Upper lobe of right lung (tissue), 1 donor: Measurements from ENCODE around the gene TRMT2B. TPM values are rescaled to one million over a fixed set of nuclear protein-coding genes. Genes with fewer than 3 reads are reported as not detected.
"Not testable (repeated sequence)": the region's sequence is repeated elsewhere in the genome, so short reads cannot be mapped to it uniquely, and the experiment has no call there.

Source experiments
- ATAC-seq: fragments of 200-7000 bp; cut with Tn5 transposase; one replicate; pipeline ENCODE4 v1.9.1; 2020; ENCODE audit warnings: mild to moderate bottlenecking, moderate library complexity
- DNase-seq: peaks from one replicate; pipeline ENCODE4 v3.0.0-alpha.2; 2020
- H3K27ac ChIP-seq: fragments of 200-600 bp; one replicate; pipeline ENCODE4 v1.8.0; 2022
- H3K27me3 ChIP-seq: fragments of 200-600 bp; one replicate; pipeline ENCODE4 v1.8.0; 2022; ENCODE audit warnings: mild to moderate bottlenecking
- H3K36me3 ChIP-seq: fragments of 200-600 bp; one replicate; pipeline ENCODE4 v1.8.0; 2022
- H3K4me1 ChIP-seq: fragments of 200-600 bp; one replicate; pipeline ENCODE4 v1.8.0; 2022
- H3K4me3 ChIP-seq: fragments of 200-600 bp; one replicate; pipeline ENCODE4 v1.8.0; 2022; ENCODE audit warnings: mild to moderate bottlenecking
- H3K9me3 ChIP-seq: fragments of 200-600 bp; one replicate; pipeline ENCODE4 v1.8.0; 2022
- intact Hi-C: fragments of 100-400 bp; cut with DNase I; formaldehyde crosslinking; loops from one replicate; pipeline ENCODE4 v1.11.0; 2022
- total RNA-seq: library from RNA; stranded (reverse); fragmentation: NEBNext Ultra II Directional; extraction: Animal tissue kit (Norgen Biotek cat#: 25700); gene quantifications from one replicate; pipeline ENCODE4 v1.2.1, GENCODE V29; 2021
- TF ChIP-seq, protein P1 (sequence below): fragments of 200-600 bp; IDR thresholded peaks from one replicate; pipeline ENCODE4 v1.8.0; 2022; ENCODE audit warnings: antibody characterized with exemption
- donor health status: DM: no; HTN: yes; CAD: no; lungs with severe emphysema.

TRMT2B gene
- total RNA-seq, 1 donor from 2014 or later = 20.9 TPM

DNA sequence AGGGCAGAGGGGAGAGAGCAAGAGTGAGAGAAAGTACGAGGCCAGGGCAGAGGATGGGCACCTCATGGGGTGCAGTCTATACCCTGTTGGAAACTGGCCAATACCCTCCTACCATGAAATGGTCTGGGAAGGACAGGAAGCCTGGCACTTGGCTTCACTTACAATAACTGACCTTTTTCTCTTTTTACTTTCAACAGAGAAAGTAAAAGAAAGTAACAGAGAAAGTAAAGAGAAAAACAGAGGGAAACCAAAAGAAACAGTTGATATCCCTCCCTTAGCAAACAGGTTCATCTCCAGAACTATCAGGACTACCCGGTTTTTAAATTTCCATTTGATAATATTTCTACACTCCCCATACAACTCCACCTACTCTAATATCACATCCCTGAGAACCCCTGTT is 61.8 kb downstream of the TRMT2B start:
- intact Hi-C loops = no loop called here
- Histone ChIP-seq H3K27me3 (no peaks in the 10 kb centered on the region), H3K27ac (no peak overlapping the region), H3K4me3 (no peak overlapping the region), H3K4me1 (no peaks in the 10 kb centered on the region), H3K9me3 (no peaks in the 10 kb centered on the region), H3K36me3 (no peaks in the 10 kb centered on the region)
- ATAC-seq (no peak), DNase-seq (no peak)
- TF ChIP-seq, protein P1, sequence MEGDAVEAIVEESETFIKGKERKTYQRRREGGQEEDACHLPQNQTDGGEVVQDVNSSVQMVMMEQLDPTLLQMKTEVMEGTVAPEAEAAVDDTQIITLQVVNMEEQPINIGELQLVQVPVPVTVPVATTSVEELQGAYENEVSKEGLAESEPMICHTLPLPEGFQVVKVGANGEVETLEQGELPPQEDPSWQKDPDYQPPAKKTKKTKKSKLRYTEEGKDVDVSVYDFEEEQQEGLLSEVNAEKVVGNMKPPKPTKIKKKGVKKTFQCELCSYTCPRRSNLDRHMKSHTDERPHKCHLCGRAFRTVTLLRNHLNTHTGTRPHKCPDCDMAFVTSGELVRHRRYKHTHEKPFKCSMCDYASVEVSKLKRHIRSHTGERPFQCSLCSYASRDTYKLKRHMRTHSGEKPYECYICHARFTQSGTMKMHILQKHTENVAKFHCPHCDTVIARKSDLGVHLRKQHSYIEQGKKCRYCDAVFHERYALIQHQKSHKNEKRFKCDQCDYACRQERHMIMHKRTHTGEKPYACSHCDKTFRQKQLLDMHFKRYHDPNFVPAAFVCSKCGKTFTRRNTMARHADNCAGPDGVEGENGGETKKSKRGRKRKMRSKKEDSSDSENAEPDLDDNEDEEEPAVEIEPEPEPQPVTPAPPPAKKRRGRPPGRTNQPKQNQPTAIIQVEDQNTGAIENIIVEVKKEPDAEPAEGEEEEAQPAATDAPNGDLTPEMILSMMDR = no peak

DNA sequence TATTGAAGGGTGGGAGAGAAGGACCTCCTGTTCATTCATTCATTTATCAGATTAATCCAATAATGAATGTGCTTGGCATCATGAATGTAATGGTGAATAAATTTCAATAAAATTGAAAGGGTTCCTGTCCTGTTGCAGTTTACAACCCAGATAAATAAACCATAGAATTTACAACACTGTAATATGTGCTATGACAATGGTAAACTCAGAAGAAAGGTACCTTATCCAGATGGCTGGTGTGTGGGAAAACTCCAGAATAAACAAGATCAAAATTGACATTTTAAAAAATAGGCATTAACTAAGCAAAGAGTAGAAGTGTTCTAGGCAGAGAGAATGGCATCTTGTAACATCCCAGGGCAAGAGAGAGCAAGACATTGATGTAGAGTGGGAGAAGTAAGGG is 67.1 kb downstream of the TRMT2B start:
- Histone ChIP-seq H3K4me3 (no peak overlapping the region), H3K36me3 (no peaks in the 10 kb centered on the region), H3K27ac (no peak overlapping the region), H3K4me1 (no peaks in the 10 kb centered on the region), H3K27me3 (no peaks in the 10 kb centered on the region), H3K9me3 (no peaks in the 10 kb centered on the region)
- TF ChIP-seq, protein P1 = no peak
- no peak for ATAC-seq
- DNase-seq = no peak
- intact Hi-C loops = no loop called here

DNA sequence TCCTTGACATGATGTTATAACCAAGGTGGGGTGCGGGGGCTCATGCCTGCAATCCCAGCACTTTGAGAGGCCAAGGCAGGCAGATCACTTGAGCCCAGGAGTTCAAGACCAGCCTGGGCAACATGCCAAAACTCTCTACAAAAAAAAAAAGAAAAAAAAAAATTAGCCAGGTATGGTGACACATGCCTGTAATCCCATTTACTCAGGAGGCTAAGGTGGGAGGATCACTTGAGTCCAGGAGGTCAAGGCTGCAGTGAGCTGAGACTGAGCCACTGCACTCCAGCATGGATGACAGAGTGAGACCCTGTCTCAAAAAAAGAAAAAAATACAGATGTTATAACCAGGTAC is 70.4 kb downstream of the TRMT2B start:
- DNase-seq, H3K27me3 ChIP-seq, intact Hi-C loops, H3K9me3 ChIP-seq, H3K4me3 ChIP-seq, H3K27ac ChIP-seq, H3K4me1 ChIP-seq, ATAC-seq, H3K36me3 ChIP-seq: not testable (repeated sequence)

DNA sequence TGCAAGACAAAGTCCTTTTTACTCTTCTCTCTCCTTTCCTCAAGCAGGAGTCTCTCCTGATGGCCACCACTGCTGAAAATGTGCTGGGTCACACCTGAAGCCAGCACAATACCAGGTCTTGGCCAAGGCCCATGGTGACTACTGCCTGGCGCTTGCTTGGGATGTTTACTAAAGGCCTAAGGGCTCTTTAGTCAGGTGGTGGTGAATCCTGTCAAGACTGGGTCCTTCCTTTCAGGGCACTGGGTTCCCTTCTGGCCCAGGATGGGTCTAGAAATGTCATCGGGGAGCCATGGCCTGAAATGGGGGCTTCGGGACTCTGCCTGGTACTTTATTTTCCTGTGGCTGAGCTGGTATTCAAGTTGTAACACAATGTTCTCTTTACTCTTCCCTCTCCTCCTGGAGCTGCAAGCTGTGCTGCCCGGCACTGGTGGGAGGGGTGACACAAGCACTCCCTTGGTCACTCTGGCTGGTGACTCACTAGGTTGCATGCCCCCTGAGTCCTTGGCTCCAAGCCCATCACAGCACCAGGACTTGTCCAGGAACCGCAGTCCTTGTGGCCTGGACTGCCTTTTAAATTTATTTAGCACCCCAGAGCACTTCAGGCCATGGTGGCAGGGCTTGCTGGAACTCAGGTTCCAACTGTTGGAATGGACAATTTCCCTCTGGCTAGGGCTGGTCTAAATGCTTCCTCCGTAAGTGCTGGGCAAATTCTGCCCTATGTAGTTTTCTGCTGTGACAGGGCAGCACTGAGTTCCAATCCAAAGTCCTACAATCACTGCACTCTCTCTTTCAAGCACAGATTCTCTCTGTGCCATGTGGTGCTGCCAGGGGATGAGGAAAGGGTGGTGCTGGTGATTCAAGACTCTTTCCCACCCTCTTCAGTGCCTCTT is 71.1 kb downstream of the TRMT2B start:
- ATAC-seq = peak; percentile 81
- H3K4me1 ChIP-seq = no peaks in the 10 kb centered on the region
- intact Hi-C loops = no loop called here
- H3K9me3 ChIP-seq = no peaks in the 10 kb centered on the region
- no peaks in the 10 kb centered on the region for H3K36me3 ChIP-seq
- TF ChIP-seq, protein P1 = no peak
- no peak overlapping the region for H3K27ac ChIP-seq
- no peaks in the 10 kb centered on the region for H3K27me3 ChIP-seq
- H3K4me3 ChIP-seq = no peak overlapping the region
- peak; percentile 68 for DNase-seq

DNA sequence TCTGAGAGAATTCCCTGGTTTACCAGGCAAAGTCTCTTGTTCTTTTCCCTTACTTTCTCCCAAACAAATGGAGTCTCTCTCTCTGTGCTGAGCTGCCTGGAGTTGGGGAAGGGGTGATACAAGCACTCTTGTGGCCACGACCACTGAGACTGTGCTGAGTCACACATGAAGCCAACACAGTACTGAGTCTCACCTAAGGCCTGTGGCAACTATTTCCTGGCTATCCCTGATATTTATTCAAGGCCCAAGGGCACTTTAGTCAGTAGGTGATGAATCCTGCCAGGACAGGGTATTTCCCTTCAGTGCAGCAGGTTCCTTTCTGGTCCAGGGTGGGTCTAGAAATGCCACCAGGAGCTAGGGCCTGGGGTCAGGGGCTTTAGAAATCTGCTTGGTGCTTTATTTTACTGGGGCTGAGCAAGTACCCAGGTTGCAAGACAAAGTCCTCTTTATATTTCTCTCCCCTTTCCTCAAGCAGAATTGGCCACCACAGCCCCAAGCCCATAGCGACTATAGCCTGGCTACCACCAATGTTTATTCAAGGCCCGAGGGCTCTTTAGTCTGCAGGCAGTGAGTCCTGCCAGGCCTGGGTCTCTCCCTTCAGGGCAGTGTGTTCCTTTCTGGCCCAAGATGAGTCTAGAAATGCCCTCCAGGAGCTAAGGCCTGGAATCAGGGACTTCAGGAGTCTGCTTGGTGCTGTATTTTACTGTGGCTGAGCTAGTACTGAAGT is 71.9 kb downstream of the TRMT2B start:
- Histone ChIP-seq H3K4me3 (no peak overlapping the region), H3K27ac (no peak overlapping the region), H3K27me3 (no peaks in the 10 kb centered on the region), H3K4me1 (no peaks in the 10 kb centered on the region), H3K36me3 (no peaks in the 10 kb centered on the region), H3K9me3 (no peaks in the 10 kb centered on the region)
- DNase-seq (no peak), ATAC-seq (no peak)
- TF ChIP-seq, protein P1 = no peak
- intact Hi-C loops = no loop called here

DNA sequence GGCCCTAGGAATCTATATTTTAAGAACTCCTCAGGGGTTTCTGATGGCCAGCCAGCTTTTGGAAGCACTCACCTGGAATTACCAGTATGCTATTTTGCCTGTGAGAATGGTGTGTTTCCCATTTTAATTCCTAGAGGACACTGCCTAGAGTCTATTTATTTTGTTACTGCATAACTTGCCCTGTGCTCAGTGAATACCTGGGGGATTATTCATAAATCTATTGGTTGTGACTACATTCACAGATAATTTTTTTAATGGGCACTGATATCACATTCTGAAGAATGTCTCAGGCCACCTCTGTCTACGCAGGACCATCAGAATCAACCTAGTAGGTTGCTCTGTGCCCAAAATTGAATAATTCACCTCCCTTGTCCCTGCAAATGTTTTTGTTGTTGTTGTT is 75.7 kb downstream of the TRMT2B start:
- intact Hi-C loops = no loop called here
- H3K36me3 ChIP-seq = no peaks in the 10 kb centered on the region
- no peaks in the 10 kb centered on the region for H3K4me1 ChIP-seq
- no peaks in the 10 kb centered on the region for H3K27me3 ChIP-seq
- no peak overlapping the region for H3K4me3 ChIP-seq
- no peaks in the 10 kb centered on the region for H3K9me3 ChIP-seq
- no peak for DNase-seq
- no peak overlapping the region for H3K27ac ChIP-seq
- TF ChIP-seq, protein P1 = no peak
- no peak for ATAC-seq
